ENCODE measurements around the gene OLFML3. TPM values are rescaled to one million over a fixed set of nuclear protein-coding genes. Genes with fewer than 3 reads are reported as not detected.

Gene OLFML3
- total and polyA plus RNA-seq, 2 of the 13 experiments (the other 11 are each of a cell fraction or from before 2014, with no cell fraction given) = 2.0 to 5.1 TPM

DNA sequence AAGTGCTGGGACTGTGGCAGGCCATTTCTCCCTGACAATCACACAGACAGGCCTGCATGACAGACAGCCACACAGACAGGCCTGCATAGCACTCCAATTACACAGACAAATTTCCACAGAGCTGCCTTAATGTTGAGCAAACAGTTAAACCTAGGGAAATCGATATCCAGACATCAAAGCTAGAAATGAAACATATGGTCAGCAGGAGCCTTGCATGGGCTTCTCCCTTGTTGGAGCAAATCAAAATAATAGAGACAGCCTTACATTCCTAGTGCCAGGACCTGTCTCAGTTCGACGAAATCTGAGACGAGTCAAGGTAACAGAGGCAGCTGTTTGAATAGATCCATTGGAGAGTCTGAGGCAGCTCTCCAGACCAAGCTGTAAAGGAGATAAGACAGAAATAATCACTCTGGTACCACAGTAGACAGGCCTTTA lies 42.4 kb downstream of the OLFML3 start (continued):
- peak; percentile 91 for TF ChIP-seq SKI (IDR thresholded peaks at IDR 0.05; ENCODE audit: partially characterized antibody)
- TF ChIP-seq KAT2B (IDR thresholded peaks at IDR 0.05; ENCODE audit: borderline replicate concordance, low read depth, low read length) = 0 out of 2 replicates have a peak, but pooled peaks have one; percentile 14

DNA sequence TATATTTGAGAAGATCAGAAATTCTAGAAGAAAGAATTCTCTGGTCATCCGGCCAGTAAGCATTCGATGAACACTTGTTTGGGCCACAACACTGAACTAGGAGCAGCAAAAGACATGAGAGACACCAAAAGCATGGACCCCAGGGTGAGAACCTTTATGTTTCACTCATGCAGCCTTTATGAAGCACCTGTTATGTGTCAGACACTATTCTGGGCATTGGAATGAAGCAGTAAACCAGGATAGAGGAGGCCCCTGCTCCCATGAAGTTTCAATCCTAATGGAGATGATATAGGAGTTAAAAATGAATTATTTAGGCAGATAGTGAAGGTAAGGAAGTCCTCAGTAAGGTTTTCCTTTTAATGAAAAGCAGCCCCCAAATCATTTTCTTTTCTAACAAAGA lies 43.6 kb downstream of the OLFML3 start:
- in situ Hi-C loops (cut with HindIII; ENCODE audit: extremely low pct_ligation_motif_present, low pct_unique_long_range_greater_than_20kb) (no loop called here), intact Hi-C loops (cut with micrococcal nuclease; ENCODE audit: unreplicated experiment) (no loop called here)
- WGBS (ENCODE audit: low lambda C conversion rate) = 72% methylated on average over 2 of the region's 2 CpGs
- BruUV-seq (replicated peaks) = no TSS peak
- ChIA-PET POLR2A (no interaction called here), CTCF (ENCODE audit: low intra/inter-chr PET ratio, low total read pairs) (no interaction called here)
- H2AFZ ChIP-seq (ENCODE audit: low read length) = no peak overlapping the region
- no peaks in the 10 kb centered on the region for H4K20me1 ChIP-seq (ENCODE audit: insufficient read depth, low read length)
- DNase-seq (ENCODE audit: low spot score) (no peak), ATAC-seq (no peak), FAIRE-seq (no peak)
- H3K27ac ChIP-seq (ENCODE audit: extremely low read length, insufficient read depth, low read length) = no peak overlapping the region
- no peak overlapping the region for H3K4me2 ChIP-seq (ENCODE audit: low read depth, low read length)
- H3K36me3 ChIP-seq (replicated peaks in 1 of 2; ENCODE audit: control insufficient read depth in 1 of 2, insufficient read depth in 2 of 2, low read length in 2 of 2) = no peaks in the 10 kb centered on the region
- no peaks in the 10 kb centered on the region for H3K9me3 ChIP-seq (ENCODE audit: low read length)
- no peak overlapping the region for H3K9ac ChIP-seq (ENCODE audit: insufficient read depth, low read depth, low read length)
- no peak overlapping the region for H3K4me3 ChIP-seq (replicated peaks in 1 of 3; ENCODE audit: insufficient read depth in 1 of 3, low read depth in 2 of 3, low read length in 3 of 3)
- no peaks in the 10 kb centered on the region for H3K79me2 ChIP-seq (ENCODE audit: insufficient read depth, low read length)
- H3K27me3 ChIP-seq (ENCODE audit: control insufficient read depth in 1 of 2, insufficient read depth in 2 of 2, low read length in 2 of 2) = no peaks in the 10 kb centered on the region; a peak in 1 of 5 replicates
- peaks cover 14% of the 10 kb centered on the region for H3K4me1 ChIP-seq (ENCODE audit: insufficient read depth, low read length)
- TF ChIP-seq, protein P1, sequence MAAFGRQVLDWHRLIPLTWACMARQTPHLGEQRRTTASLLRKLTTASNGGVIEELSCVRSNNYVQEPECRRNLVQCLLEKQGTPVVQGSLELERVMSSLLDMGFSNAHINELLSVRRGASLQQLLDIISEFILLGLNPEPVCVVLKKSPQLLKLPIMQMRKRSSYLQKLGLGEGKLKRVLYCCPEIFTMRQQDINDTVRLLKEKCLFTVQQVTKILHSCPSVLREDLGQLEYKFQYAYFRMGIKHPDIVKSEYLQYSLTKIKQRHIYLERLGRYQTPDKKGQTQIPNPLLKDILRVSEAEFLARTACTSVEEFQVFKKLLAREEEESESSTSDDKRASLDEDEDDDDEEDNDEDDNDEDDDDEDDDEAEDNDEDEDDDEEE (CRISPR knock-in tag; IDR thresholded peaks at IDR 0.05) = no peak
- TF ChIP-seq, protein P2, sequence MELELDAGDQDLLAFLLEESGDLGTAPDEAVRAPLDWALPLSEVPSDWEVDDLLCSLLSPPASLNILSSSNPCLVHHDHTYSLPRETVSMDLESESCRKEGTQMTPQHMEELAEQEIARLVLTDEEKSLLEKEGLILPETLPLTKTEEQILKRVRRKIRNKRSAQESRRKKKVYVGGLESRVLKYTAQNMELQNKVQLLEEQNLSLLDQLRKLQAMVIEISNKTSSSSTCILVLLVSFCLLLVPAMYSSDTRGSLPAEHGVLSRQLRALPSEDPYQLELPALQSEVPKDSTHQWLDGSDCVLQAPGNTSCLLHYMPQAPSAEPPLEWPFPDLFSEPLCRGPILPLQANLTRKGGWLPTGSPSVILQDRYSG (CRISPR knock-in tag; IDR thresholded peaks at IDR 0.05) = no peak
- TF ChIP-seq, protein P3, sequence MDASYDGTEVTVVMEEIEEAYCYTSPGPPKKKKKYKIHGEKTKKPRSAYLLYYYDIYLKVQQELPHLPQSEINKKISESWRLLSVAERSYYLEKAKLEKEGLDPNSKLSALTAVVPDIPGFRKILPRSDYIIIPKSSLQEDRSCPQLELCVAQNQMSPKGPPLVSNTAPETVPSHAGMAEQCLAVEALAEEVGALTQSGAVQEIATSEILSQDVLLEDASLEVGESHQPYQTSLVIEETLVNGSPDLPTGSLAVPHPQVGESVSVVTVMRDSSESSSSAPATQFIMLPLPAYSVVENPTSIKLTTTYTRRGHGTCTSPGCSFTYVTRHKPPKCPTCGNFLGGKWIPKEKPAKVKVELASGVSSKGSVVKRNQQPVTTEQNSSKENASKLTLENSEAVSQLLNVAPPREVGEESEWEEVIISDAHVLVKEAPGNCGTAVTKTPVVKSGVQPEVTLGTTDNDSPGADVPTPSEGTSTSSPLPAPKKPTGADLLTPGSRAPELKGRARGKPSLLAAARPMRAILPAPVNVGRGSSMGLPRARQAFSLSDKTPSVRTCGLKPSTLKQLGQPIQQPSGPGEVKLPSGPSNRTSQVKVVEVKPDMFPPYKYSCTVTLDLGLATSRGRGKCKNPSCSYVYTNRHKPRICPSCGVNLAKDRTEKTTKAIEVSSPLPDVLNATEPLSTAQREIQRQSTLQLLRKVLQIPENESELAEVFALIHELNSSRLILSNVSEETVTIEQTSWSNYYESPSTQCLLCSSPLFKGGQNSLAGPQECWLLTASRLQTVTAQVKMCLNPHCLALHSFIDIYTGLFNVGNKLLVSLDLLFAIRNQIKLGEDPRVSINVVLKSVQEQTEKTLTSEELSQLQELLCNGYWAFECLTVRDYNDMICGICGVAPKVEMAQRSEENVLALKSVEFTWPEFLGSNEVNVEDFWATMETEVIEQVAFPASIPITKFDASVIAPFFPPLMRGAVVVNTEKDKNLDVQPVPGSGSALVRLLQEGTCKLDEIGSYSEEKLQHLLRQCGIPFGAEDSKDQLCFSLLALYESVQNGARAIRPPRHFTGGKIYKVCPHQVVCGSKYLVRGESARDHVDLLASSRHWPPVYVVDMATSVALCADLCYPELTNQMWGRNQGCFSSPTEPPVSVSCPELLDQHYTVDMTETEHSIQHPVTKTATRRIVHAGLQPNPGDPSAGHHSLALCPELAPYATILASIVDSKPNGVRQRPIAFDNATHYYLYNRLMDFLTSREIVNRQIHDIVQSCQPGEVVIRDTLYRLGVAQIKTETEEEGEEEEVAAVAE (CRISPR knock-in tag; IDR thresholded peaks at IDR 0.05; ENCODE audit: borderline replicate concordance) = no peak
- TF ChIP-seq ASH2L (IDR thresholded peaks at IDR 0.05; ENCODE audit: insufficient read length, low read depth, low read length) = no peak
- no peak for TF ChIP-seq CBX1 (IDR thresholded peaks at IDR 0.05; ENCODE audit: low read depth)
- TF ChIP-seq ZFP36L2 (CRISPR knock-in tag; IDR thresholded peaks at IDR 0.05) = no peak
- no peak for TF ChIP-seq TAF1 (CRISPR knock-in tag; IDR thresholded peaks at IDR 0.05)
- no peak for TF ChIP-seq CENPX (CRISPR knock-in tag; IDR thresholded peaks at IDR 0.05)
- TF ChIP-seq, protein P4, sequence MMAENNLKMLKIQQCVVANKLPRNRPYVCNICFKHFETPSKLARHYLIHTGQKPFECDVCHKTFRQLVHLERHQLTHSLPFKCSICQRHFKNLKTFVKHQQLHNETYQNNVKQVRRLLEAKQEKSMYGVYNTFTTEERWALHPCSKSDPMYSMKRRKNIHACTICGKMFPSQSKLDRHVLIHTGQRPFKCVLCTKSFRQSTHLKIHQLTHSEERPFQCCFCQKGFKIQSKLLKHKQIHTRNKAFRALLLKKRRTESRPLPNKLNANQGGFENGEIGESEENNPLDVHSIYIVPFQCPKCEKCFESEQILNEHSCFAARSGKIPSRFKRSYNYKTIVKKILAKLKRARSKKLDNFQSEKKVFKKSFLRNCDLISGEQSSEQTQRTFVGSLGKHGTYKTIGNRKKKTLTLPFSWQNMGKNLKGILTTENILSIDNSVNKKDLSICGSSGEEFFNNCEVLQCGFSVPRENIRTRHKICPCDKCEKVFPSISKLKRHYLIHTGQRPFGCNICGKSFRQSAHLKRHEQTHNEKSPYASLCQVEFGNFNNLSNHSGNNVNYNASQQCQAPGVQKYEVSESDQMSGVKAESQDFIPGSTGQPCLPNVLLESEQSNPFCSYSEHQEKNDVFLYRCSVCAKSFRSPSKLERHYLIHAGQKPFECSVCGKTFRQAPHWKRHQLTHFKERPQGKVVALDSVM (CRISPR knock-in tag; IDR thresholded peaks at IDR 0.05) = no peak
- no peak for TF ChIP-seq ZNF713 (CRISPR knock-in tag; IDR thresholded peaks at IDR 0.05)
- no peak for TF ChIP-seq ZNF136 (CRISPR knock-in tag; IDR thresholded peaks at IDR 0.05; ENCODE audit: low read depth)
- TF ChIP-seq MAFK (conservative IDR thresholded peaks at IDR 0.05 in 1 of 2, IDR thresholded peaks at IDR 0.05 in 1 of 2; ENCODE audit: low read length in 2 of 2) = no peak
- no peak for TF ChIP-seq ARID2 (CRISPR knock-in tag; IDR thresholded peaks at IDR 0.05; ENCODE audit: borderline replicate concordance)

All from HepG2 (cell line).